ENCODE data around the gene SLC6A16.

The SLC6A16 gene

DNA sequence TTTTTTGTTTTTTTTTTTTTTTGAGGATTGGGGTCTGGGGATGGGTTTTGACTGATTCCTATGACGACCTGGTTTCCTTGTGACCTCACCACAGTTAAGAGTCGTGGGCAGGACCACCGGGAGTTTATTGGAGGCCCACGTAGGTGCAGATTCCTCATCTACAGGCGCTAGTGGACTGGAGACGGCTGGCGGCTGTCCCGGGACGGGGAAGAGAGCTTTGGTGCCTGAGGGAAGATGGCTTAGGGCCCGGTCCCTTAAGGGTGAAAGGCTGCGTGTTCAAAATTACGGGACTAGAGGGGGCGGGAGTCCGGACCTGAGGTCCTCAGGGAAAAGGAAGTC lies 37.9 kb upstream of the SLC6A16 start:
- DNase-seq (ENCODE audit: low spot score): peak; percentile 39
- TF ChIP-seq, protein P1, sequence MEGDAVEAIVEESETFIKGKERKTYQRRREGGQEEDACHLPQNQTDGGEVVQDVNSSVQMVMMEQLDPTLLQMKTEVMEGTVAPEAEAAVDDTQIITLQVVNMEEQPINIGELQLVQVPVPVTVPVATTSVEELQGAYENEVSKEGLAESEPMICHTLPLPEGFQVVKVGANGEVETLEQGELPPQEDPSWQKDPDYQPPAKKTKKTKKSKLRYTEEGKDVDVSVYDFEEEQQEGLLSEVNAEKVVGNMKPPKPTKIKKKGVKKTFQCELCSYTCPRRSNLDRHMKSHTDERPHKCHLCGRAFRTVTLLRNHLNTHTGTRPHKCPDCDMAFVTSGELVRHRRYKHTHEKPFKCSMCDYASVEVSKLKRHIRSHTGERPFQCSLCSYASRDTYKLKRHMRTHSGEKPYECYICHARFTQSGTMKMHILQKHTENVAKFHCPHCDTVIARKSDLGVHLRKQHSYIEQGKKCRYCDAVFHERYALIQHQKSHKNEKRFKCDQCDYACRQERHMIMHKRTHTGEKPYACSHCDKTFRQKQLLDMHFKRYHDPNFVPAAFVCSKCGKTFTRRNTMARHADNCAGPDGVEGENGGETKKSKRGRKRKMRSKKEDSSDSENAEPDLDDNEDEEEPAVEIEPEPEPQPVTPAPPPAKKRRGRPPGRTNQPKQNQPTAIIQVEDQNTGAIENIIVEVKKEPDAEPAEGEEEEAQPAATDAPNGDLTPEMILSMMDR (IDR thresholded peaks at IDR 0.05; ENCODE audit: extremely low read depth, missing control alignments): no peak

DNA sequence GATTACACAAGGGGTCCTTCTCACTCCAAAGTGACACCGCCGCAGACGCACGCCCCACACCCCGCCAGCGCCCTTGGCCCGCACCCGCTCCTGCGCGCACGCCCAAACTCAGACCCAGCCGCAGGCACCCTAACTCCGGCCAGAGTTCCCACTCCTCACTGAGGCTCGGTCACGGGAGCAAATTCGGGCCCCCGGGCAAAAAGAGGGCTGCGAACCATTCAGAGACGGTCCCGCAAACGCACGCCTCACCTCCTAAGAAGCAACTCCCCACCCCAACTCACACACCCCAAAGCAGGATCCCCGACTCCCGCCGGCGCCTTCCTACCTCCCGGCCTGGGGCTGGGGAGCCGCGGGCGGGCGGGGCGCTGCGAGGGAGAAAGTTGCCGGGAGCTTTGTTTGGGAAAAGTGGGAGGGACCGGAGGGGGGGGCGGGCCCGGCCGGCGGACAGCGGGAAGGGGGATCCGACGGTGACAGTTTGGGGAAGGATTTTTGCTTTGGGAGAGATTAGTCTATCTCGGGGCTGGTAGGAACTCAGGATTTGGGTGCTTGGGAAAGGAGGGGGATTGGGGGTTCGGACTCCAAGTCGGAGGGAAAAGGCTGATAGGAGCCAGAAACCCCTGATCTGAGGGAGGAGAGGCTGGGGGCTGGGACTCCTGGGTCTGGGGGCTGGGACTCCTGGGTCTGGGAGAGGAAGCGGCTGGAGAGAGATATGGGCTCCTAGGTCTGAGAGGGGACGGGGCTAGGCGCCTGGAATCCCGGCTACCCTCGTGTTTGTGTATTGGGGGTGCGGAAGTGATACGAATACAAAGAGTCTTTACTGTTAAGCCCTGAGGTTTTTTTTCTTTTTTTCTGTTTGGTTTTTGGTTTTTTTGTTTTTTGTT lies 37.3 kb upstream of the SLC6A16 start, which contains the start of gene TEAD2:
Gene TEAD2, minus strand, starts transcription at position 369 of the 881 bp plus-strand sequence. CDS start 2,341 bp downstream, outside the sequence.
- peak; percentile 58 for DNase-seq (ENCODE audit: low spot score)
- TF ChIP-seq, protein P1 (IDR thresholded peaks at IDR 0.05; ENCODE audit: extremely low read depth, missing control alignments): no peak

DNA sequence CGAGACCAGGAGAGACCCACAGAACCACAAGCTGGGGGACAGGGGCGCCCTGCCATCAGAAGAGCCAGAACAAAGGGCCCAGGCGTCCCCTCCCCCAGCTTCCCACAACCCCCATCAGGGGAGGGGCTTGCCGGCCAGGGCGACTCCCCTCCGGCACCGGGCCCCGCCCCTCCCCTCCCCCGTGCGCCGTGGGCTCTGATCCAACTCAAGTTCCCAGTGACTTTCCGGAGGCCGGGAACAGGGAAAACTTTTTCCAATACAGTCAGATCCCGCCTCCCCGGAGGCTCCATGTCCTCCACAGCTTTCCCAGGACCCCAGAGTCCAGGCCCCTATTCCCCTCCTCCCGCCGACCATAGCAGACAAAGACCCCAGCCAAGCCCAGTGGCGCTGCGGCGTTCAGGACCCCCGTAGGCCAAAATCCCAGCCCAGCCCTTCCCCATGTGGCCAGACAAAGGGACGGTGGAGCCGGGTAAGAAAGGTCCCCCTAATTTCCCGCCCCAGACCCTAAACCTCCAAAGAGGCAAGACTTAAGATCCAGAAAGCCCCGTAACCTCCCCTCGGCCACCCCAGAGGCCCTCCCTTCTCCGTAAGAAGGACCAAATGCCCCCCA lies 36.6 kb upstream of the SLC6A16 start:
- TF ChIP-seq, protein P1 (IDR thresholded peaks at IDR 0.05; ENCODE audit: extremely low read depth, missing control alignments): no peak
- peak; percentile 47 for DNase-seq (ENCODE audit: low spot score)

DNA sequence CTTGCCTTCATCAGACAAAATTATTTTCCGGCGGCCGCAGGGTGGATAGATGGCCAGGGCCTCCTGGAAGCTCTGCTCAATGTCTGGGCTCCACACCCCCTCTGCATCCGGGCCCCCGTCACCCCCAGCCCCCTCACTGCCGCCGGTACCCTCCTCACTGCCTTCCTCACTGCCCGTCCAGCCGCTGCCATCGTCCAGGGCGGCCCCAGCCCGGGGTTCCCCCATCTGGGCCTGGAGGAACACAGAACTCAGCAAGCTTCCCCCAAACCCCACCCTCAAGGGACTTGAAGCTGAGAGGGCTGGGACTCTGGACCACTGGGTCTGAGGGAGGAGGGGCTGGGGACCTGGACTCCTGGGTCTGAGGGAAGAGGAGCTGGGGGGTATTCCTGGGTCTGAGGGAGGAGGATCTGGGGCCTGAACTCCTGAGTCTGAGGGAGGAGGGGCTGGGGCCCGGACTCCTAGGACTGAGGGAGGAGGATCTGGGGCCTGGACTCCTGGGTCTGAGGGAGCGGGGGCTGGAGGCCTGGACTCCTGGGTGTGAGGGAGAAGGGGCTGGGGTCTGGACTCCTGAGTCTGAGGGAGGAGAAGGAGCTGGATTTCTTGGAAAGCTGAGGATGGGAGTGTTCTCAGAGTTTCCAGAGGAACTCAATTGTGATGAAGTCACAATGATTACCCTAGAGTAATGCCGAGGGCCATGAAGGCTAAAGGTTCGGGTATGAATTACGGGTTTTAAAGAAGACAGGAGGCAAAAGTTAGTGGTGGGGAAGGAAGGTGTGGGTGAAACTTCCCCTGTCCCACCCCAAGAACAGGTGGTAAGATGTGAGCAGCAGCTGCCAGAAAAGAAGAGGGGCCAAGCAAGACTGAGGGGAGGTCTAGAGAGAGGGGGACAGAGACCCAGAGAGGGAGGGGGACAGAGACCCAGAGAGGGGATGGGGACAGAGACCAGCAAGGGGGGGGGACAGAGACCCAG lies 35.1 kb upstream of the SLC6A16 start:
- peak; percentile 37 for DNase-seq (ENCODE audit: low spot score)
- TF ChIP-seq, protein P1 (IDR thresholded peaks at IDR 0.05; ENCODE audit: extremely low read depth, missing control alignments): no peak

DNA sequence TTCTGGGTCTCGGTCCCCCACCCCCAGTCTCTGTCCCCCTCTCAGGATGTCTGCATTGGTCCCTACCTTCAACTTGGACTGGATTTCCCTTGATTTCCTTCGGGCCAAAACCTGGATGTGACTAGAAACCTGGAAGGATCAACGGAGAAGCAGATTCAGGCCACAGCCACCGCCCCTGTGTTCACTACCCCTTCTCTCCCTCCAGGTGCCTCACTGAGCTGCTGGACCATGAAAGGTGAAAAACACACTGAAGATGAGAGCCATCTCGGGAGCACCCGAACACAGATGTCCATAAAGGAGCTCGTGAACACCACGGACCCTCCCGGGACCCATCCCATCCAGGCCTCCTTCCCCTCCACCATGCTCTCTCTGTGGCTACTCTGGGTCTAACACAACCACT lies 32.2 kb upstream of the SLC6A16 start:
- DNase-seq (ENCODE audit: low spot score): no peak
- TF ChIP-seq, protein P1 (IDR thresholded peaks at IDR 0.05; ENCODE audit: extremely low read depth, missing control alignments): no peak

DNA sequence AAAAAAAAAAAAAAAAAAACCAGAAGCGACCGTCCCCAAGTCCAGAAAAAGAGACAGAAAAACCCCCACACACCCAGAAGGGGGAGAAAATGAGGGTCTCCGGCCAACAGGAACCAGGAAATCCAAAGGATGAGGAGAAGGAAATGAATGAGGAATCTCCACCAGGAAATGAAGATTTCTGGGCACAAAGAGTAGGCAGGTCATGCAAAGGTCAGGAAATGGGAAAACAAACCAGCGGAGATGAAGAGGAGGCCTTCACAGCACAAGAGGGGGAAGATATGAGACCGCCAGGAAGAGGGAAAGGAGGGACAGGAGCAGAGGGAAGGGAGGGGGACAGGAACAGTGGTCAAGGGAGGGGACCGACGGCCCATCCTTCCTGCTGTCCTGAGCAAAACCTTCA lies 31.4 kb upstream of the SLC6A16 start:
- DNase-seq (ENCODE audit: low spot score): no peak
- TF ChIP-seq, protein P1 (IDR thresholded peaks at IDR 0.05; ENCODE audit: extremely low read depth, missing control alignments): no peak

Data from GM20000 (cell line).